ENCODE measurements around the gene SORD. TPM values are rescaled to one million over a fixed set of nuclear protein-coding genes. Genes with fewer than 3 reads are reported as not detected.
A peak's percentile ranks its signal among the peaks of the same experiment; 100 is the strongest.
"Not testable (repeated sequence)": the region's sequence is repeated elsewhere in the genome, so short reads cannot be mapped to it uniquely, and the experiment has no call there.

The SORD gene
- total and polyA plus RNA-seq, 2 donors (not counting 3 experiments of a cell fraction or from before 2014, with no cell fraction given) = 16.6 to 31.8 TPM

DNA sequence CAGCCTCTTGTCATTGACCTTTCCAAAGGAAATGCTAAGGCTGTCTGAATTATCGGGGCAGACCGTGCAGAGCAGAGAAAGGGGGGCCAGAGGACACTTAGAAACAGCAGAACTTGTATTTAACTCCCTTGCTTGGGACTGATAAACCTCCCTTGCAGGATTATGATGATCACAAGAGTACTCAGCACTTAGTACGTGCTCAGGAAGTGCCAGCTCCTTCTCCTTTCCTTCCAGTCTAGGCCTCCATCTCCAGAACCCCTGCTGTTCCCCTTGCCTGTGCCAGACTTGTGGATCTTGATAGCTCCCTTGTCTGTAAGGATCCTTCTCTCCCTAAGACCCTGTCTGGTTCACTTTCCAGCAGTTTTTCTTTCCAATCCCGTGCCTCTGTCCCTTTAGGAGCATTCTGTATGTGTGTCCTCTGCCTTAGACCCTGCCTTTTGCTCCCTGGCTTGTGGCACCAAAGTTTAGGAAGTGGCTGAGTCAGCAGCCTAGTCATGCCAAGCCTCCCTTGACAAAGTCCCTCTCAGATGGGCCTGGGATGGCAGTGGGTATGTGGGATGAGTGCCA, 747 bp downstream of the SORD start:
- POLR2A ChIA-PET = no interaction called here
- Histone ChIP-seq H3K79me2 (ENCODE audit: control insufficient read depth, insufficient read depth, low read length) (peaks cover 4% of the 10 kb centered on the region), H3K9ac (replicated peaks; ENCODE audit: extremely low read depth, insufficient read depth, low read length) (no peak overlapping the region), H4K20me1 (replicated peaks; ENCODE audit: control insufficient read depth, extremely low read depth, insufficient read depth, low read length) (no peaks in the 10 kb centered on the region), H3K27ac (ENCODE audit: insufficient read depth, low read depth, low read length) (peak overlapping the region; percentile 53), H3K4me3 (replicated peaks in 1 of 3; ENCODE audit: insufficient read depth in 1 of 3, low read depth in 1 of 3, low read length in 3 of 3) (peak overlapping the region; percentile 46 to 75 (median 70)), H3K36me3 (ENCODE audit: control insufficient read depth in 2 of 2, extremely low read depth in 1 of 2, insufficient read depth in 2 of 2, low read length in 2 of 2) (no peaks in the 10 kb centered on the region), H3K9me1 (replicated peaks; ENCODE audit: control insufficient read depth, extremely low read depth, insufficient read depth, low read length) (no peaks in the 10 kb centered on the region), H3K4me1 (ENCODE audit: control insufficient read depth, extremely low read depth, insufficient read depth, low read length) (peaks cover 25% of the 10 kb centered on the region), H3K27me3 (ENCODE audit: control insufficient read depth in 2 of 2, insufficient read depth in 2 of 2, low read length in 2 of 2) (peaks cover 0 to 2% of the 10 kb centered on the region in 2 experiments), H3K9me3 (replicated peaks; ENCODE audit: control insufficient read depth, insufficient read depth, low read length) (no peaks in the 10 kb centered on the region), H3K4me2 (ENCODE audit: insufficient read depth, low read length) (peak overlapping the region; percentile 83), H2AFZ (ENCODE audit: low read depth, low read length) (peak overlapping the region; percentile 99)
- DNase-seq (ENCODE audit: low read depth, low spot score) (peak; percentile 37), FAIRE-seq (peak; percentile 56)
- CTCF ChIA-PET = interaction anchor here (1.4 to 2.4 kb wide), 2 partner anchors 12 to 94 kb away, joined by 6 to 15 read pairs; no protein-coding TSS in a partner anchor
- no peak for TF ChIP-seq GATA2 (IDR thresholded peaks at IDR 0.05; ENCODE audit: insufficient read depth, insufficient read length, low read depth, low read length)
- TF ChIP-seq, protein P1, sequence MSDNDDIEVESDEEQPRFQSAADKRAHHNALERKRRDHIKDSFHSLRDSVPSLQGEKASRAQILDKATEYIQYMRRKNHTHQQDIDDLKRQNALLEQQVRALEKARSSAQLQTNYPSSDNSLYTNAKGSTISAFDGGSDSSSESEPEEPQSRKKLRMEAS (IDR thresholded peaks at IDR 0.05; ENCODE audit: insufficient read depth, insufficient read length) = no peak
- TF ChIP-seq FOS (IDR thresholded peaks at IDR 0.05; ENCODE audit: borderline replicate concordance, insufficient read depth, low read length) = no peak
- no peak for TF ChIP-seq EZH2 (IDR thresholded peaks at IDR 0.05; ENCODE audit: borderline replicate concordance, low read depth, low read length, severe bottlenecking)
- intact Hi-C loops (cut with micrococcal nuclease) (no loop called here), dilution Hi-C loops (cut with MboI; ENCODE audit: extremely low pct_ligation_motif_present, low sequenced_read_pairs) (no loop called here)
- BruUV-seq (replicated peaks) = no TSS peak

DNA sequence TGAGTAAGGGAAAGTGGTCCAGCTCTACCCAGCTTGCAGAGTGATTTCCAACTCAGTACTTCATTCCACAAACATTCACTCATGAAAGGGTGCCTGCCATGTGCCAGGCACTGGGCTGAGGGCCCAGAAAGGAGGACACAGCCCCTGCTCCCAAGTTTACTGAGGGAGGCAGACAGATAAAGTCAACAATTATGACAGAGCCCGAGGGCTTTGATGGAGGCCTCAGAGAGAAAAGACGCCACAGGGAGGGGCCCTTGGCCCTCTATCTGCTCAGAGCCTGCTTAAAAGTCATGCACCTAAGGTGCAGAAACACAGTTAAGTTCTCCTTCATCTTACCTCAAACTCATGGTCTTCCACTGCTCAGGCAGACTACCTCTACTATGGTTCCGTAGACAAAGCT, 1.7 kb downstream of the SORD start:
- H3K9me3 ChIP-seq (replicated peaks; ENCODE audit: control insufficient read depth, insufficient read depth, low read length); H3K9me1 ChIP-seq (replicated peaks; ENCODE audit: control insufficient read depth, extremely low read depth, insufficient read depth, low read length); intact Hi-C loops (cut with micrococcal nuclease); FAIRE-seq; H3K27me3 ChIP-seq (ENCODE audit: control insufficient read depth in 2 of 2, insufficient read depth in 2 of 2, low read length in 2 of 2); H3K4me3 ChIP-seq (replicated peaks in 1 of 3; ENCODE audit: insufficient read depth in 1 of 3, low read depth in 1 of 3, low read length in 3 of 3); H3K4me2 ChIP-seq (ENCODE audit: insufficient read depth, low read length); H4K20me1 ChIP-seq (replicated peaks; ENCODE audit: control insufficient read depth, extremely low read depth, insufficient read depth, low read length); H3K36me3 ChIP-seq (ENCODE audit: control insufficient read depth in 2 of 2, extremely low read depth in 1 of 2, insufficient read depth in 2 of 2, low read length in 2 of 2); H3K79me2 ChIP-seq (ENCODE audit: control insufficient read depth, insufficient read depth, low read length); dilution Hi-C loops (cut with MboI; ENCODE audit: extremely low pct_ligation_motif_present, low sequenced_read_pairs); H3K9ac ChIP-seq (replicated peaks; ENCODE audit: extremely low read depth, insufficient read depth, low read length); H3K27ac ChIP-seq (ENCODE audit: insufficient read depth, low read depth, low read length); H2AFZ ChIP-seq (ENCODE audit: low read depth, low read length); DNase-seq (ENCODE audit: low read depth, low spot score); POLR2A ChIA-PET; BruUV-seq (replicated peaks): not testable (repeated sequence)
- H3K4me1 ChIP-seq (ENCODE audit: control insufficient read depth, extremely low read depth, insufficient read depth, low read length) = peaks cover 25% of the 10 kb centered on the region
- CTCF ChIA-PET = interaction anchor here (1.4 to 2.4 kb wide), 2 partner anchors 12 to 93 kb away, joined by 6 to 15 read pairs; no protein-coding TSS in a partner anchor

DNA sequence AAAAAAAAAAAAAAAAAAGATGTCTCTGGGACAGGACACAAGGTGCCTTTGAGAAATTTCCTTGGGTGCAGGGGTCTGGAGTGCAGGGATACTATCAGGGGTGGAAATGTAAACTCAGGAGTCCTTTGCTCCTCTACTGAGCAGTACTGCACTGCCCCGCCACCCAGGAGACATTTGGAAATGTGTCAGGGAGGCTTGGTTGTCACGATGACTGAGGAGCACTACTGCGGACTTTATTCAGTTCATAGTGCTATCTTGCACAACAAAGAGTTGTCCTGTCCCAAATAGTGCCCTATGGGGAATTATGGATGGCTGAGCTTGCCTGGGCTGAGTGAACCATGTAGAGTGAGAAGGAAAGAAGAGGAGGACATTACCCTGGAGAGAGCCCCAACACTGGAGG, 2.6 kb downstream of the SORD start:
- H2AFZ ChIP-seq (ENCODE audit: low read depth, low read length); FAIRE-seq; H3K4me2 ChIP-seq (ENCODE audit: insufficient read depth, low read length); H3K79me2 ChIP-seq (ENCODE audit: control insufficient read depth, insufficient read depth, low read length); H3K27ac ChIP-seq (ENCODE audit: insufficient read depth, low read depth, low read length); H3K9me1 ChIP-seq (replicated peaks; ENCODE audit: control insufficient read depth, extremely low read depth, insufficient read depth, low read length); H3K4me3 ChIP-seq (replicated peaks in 1 of 3; ENCODE audit: insufficient read depth in 1 of 3, low read depth in 1 of 3, low read length in 3 of 3); H3K9ac ChIP-seq (replicated peaks; ENCODE audit: extremely low read depth, insufficient read depth, low read length); H3K9me3 ChIP-seq (replicated peaks; ENCODE audit: control insufficient read depth, insufficient read depth, low read length); dilution Hi-C loops (cut with MboI; ENCODE audit: extremely low pct_ligation_motif_present, low sequenced_read_pairs); H4K20me1 ChIP-seq (replicated peaks; ENCODE audit: control insufficient read depth, extremely low read depth, insufficient read depth, low read length); CTCF ChIA-PET; DNase-seq (ENCODE audit: low read depth, low spot score); H3K27me3 ChIP-seq (ENCODE audit: control insufficient read depth in 2 of 2, insufficient read depth in 2 of 2, low read length in 2 of 2); BruUV-seq (replicated peaks); H3K36me3 ChIP-seq (ENCODE audit: control insufficient read depth in 2 of 2, extremely low read depth in 1 of 2, insufficient read depth in 2 of 2, low read length in 2 of 2); intact Hi-C loops (cut with micrococcal nuclease): not testable (repeated sequence)
- POLR2A ChIA-PET = interaction anchor here (0.7 kb wide), 1 partner anchor 10 kb away, joined by 7 read pairs; no protein-coding TSS in a partner anchor
- H3K4me1 ChIP-seq (ENCODE audit: control insufficient read depth, extremely low read depth, insufficient read depth, low read length) = peaks cover 25% of the 10 kb centered on the region

Data from endothelial cell of umbilical vein (primary cell).